Astrocyte of the hippocampus (primary cell): ENCODE measurements around the gene GGT5.
"Not testable (repeated sequence)": the region's sequence is repeated elsewhere in the genome, so short reads cannot be mapped to it uniquely, and the experiment has no call there.

ENCODE experiments used
- DNase-seq: peaks from one replicate; pipeline ENCODE4 v3.0.0; 2011; ENCODE audit warnings: low read depth, low spot score

Gene GGT5, protein sequence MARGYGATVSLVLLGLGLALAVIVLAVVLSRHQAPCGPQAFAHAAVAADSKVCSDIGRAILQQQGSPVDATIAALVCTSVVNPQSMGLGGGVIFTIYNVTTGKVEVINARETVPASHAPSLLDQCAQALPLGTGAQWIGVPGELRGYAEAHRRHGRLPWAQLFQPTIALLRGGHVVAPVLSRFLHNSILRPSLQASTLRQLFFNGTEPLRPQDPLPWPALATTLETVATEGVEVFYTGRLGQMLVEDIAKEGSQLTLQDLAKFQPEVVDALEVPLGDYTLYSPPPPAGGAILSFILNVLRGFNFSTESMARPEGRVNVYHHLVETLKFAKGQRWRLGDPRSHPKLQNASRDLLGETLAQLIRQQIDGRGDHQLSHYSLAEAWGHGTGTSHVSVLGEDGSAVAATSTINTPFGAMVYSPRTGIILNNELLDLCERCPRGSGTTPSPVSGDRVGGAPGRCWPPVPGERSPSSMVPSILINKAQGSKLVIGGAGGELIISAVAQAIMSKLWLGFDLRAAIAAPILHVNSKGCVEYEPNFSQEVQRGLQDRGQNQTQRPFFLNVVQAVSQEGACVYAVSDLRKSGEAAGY

DNA sequence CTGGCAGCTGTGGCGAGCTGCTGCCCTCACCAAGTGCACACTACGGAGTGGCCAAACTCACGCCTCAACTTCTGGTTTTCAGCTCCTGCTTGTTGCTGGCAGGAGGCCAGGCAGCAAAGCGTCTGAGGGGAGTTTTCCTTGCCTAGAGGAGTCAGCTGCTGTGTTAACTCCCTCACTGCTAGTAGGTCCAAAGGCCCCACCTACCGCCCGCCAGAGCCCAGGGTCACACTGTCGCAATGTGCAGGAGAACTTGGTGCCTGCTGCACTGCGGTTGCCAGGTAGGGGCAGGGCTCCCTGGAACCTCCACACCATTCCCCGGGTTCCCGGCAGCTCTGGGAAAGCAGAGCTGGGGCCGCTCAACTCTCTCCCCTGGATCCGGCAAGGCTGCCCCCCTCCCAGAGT is at the start of gene GGT5:
Gene GGT5, minus strand, starts transcription at position 53 of the 402 bp plus-strand sequence. CDS start 357 bp downstream, outside the sequence.
- DNase-seq = not testable (repeated sequence)

DNA sequence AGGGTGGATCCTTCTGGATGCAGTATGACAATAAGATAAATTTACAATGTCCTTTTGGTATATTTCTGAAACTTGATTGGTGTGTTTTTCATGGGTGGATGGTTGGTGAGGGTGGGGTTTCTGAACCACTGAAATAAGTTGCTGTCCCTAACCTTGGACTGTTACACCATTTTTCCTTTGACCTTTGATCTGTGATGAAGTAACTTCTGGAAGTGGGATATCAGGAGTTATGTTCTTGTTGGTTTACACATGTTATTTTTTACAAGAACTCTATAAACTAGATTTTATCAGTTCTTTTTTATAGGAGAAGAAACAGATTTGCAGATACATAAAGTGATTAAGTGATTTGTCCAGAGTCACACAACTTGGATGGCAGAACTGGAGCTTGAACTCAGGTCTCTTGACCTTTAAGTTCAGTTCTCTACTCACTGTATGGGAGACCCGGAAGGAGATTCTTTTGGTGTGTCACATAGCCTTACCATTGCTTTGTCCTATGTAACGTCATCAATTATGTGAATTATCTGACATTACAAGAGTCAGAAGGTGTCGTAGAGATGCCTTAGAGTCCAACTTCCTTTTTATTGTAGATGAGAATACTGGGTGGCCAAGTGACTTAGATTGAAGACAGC is 47.4 kb upstream of the GGT5 start:
- not testable (repeated sequence) for DNase-seq

DNA sequence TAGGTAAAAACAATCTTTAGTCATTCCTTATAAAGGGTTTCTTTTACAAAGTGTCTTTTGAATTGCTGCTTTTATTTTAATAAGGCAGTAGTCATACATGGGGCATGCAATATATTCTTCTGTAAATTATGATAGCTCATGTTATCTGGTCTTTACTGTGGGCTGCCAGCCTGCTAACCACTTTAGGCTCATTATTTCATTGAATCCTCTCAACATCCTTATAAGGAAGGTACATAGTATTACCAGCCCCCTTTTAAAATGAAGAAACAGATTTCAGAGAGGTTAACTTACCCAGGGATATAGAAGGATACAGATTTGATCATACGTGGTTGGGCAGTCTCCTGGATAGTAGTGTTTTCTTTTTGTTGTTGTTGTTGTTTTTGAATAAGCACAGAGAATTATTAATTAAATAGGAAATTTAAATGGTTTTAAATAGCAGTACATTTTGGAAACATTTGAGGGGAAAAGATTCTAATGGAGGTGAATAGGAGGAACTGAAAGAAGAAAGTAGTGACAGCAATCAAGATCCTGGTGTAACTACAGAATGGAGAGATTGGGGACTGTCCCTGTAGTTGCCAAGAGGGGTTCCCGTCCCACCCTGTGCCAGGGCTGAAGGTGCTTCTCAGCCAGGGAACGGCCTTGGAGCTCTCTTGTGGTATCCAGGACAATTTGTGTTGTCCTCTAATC is 46.8 kb upstream of the GGT5 start:
- no peak for DNase-seq

DNA sequence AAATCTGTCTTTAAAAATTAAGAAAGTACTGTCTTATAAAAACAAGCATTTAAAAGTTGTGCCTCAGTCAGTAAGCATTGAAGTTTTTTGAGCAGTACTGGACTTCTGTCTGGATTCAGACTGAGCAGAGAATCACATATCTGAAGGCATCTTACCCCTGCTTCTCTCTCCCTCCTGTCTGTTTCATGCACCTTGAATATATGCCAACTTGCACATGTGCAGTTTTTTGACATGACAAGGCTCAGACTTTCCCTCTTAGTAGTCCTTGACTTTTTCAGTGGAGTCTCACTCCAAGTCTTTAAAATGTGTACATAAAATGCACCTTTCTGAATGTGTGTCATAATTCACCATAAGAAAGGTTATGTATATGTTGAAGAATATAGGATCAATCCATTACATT is 45.6 kb upstream of the GGT5 start:
- peak; percentile 17 for DNase-seq

DNA sequence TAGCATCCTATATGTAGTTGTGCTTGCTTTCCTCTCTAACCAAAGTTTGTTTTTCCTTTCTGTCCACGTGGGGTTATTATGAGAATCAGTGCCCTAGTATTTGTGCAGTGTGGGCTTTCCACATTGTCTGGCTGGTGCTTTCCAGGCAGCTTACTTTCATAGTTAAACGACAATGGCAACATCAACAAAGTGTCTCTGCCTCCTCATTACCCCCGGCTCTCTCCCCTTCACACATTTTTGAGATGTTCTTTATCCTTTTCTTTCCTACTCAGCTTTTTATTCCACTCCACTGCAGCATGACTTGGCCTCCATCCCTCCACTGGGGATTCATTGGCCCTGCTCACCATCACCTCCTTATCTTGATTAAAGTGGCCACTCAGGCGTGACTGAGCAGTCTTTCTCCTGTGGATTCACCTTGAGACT is 44.9 kb upstream of the GGT5 start:
- peak; percentile 64 for DNase-seq

DNA sequence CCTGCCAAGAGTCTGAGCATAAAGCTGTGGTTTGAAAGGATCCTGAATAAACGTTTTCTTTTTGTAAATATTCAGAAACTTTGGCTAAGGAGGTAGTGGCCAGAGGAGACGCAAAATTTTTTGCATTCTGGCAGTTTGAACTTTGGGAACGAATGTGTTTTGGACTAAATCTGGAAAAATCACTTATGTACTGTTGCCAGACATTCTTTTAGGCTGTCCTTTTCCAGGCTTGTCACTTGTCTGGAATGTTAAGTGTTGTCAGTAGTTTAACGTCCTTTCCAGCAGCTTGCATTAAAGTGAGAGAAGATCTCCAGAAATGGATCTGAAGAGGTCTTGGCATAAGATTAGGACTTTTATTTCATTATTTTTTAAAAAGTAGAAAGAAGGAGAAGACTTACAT is 44.2 kb upstream of the GGT5 start:
- peak; percentile 85 for DNase-seq

DNA sequence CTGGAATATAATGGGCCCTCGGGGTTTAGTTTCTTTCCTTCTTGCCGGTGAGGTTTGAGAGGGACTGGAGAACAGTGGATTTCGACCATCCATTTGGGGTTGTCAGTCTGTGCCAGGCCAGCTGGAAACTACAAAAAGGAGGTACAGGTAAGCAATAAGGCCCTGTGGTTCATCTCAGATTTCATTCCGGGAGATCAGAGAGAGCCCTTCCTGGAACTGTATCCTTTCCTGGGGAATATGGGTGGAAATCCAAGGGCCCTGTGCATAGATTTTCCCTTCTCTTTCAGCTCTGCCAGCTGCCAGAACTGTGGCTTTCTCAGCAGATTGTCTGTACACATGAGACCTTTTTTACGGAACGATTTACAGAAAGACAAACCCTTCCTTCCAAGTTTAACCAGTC is 42.9 kb upstream of the GGT5 start:
- not testable (repeated sequence) for DNase-seq

DNA sequence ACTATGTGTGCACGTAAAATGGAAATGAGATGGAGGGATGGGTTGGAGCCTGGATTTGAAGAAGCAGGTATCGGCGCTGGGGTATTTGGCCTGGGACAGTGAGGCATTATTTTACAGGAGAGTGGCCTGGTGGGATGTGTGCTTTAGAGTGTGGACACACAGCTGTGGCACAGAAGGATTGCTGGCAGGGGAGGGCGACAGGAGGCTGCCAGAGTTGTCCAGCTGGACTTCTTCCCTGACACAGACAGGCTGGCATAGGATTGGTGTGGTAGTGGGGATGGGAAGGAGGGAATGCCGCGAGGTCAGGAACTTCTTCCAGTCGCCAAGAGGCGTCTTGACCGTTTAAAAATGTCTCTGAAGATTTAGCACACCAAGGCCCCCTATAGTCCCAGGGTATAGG is 42.3 kb upstream of the GGT5 start:
- DNase-seq = not testable (repeated sequence)

DNA sequence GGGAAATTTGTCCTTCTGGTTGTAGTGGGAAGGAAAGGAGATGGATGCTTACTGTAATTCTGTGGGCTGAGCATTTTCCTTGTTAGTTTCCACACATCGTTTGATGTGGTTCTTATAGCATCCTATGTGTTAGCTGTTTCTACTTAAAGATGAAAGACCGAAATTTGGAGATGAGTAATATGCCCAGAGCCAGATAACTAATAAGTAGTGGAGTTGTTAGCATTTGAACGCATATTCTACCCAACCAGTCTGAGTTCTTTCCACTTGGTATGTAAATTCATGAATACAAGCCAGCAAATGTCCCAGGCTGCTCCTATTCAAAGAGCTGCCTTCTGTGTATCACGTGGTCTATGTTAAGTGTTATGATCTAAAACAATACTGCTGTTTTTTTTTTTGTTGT is 40.4 kb upstream of the GGT5 start:
- DNase-seq = peak; percentile 27

DNA sequence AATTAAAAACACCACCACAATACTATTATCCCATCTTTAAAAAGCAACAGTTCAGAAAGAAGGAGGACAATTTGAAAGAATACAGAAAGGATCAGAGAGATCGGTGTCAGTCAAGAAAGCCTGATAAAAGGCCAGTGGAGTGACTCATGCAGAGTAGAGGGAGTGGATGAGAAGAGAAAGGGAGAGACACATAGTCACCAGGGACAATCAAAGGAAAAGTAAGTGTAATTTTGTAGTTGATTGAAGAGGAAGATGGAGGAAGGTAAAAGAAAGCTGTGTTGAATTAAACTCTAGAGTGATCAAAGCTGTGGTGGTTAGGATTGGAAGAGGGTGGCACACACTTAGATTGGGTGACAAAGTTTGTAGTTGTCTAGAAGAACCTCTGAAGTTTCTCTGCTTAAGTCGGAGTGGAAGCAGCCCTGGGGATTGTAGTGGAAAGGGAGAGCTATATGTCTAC is 39.9 kb upstream of the GGT5 start:
- peak; percentile 15 for DNase-seq

DNA sequence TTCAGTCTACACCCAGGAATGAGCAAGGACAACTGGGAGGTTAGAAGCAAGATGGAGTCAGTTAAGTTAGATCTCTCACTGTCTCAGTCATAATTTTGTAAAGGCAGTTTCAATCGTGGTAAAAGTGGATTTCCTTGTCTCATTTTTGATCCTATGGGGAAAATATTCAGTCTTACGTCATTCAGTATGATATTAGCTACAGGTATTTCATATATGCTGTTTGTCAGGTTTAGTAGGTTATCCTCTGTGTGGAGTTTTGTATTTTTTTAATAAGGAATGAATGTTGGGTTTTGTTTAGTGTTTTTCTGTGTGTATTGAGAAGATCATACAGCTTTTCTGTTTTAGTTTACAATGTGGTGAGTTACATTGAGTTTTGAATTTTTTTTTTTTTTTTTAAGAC is 37.5 kb upstream of the GGT5 start:
- no peak for DNase-seq

DNA sequence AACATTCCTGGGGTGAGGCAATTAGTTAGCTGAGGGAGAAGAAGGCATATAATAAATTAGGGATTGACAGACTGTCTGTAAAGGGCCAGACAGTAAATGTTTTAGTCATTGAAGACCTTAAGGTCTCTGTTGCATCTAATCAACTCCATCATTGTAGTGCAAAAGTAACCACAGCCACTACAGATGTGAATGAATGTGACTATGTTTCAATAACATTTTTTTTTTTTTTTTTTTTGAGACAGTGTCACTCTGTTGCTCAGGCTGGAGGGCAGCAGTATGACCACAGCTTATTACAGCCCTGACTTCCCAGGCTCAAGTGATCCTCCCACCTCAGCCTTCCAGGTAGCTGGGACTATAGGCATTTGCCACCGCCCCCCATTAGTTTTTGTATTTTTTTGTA is 35.5 kb upstream of the GGT5 start:
- DNase-seq = not testable (repeated sequence)

DNA sequence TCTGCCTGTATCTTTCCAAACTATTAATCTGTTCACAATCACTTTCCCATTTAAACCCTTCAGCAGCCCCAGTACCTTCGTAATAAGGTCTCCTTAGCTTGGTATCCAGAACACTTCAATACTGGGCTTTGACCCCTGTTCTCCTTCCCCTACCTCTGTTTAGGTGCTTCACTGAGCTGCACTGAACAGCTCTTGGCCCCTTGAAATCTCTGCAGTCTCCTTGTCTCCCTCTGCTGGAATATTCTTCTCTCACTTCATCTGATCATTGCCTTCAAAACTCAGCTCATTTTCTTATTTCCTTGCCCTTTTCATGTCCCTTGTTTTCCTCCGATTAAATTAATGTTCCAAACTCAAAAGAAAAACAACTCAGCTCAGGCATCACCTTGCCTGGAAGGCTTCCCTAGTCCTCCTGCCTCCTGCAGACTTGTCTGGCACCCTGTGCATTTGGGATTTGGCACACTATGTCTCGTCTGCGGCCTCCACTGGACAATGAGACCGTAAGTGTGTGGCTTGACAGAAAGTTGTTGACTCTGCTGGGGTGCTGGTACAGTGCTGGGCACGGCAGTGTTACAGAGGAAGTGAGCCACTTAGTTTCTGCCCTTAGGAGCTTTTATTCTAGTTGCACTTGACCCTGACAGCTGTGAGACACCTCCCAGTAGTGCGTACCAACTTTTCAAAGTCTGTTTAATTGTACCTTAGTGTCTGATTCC is 30.0 kb upstream of the GGT5 start:
- peak; percentile 32 for DNase-seq

DNA sequence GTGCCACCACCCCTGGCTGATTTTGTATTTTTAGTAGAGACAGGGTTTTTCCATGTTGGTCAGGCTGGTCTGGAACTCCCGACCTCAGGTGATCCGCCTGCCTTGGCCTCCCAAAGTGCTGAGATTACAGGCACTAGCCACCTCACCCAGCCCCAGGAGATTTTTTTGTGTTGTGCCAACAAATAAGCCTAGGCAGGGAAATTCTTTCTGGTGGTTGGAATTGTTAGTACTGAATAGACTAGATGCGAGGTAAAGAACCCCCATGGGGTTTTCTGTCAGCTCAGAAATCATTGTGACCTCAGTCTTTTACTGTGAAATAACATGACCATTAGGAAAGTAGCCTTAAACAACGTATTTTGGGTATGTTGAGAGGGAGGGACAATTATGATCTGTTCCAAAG is 29.0 kb upstream of the GGT5 start:
- DNase-seq = peak; percentile 25

DNA sequence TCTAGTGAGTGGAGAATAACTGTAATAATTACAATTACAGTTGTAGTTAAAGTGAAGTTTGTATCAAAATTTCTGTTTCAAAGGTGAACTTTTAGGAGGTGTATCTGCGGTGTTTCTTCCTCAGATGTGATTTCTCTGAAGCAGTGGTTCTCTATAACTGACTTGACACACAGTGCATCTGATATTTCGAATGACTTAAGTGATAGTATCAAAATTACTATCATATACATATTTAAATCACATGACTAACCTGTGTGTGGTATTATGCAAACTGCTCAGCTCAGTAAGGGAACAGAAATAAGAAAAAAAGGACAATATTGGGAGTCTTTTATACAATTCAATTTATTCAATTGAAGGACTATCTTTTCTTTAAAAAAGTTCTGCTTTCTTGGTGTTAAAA is 28.1 kb upstream of the GGT5 start:
- not testable (repeated sequence) for DNase-seq

DNA sequence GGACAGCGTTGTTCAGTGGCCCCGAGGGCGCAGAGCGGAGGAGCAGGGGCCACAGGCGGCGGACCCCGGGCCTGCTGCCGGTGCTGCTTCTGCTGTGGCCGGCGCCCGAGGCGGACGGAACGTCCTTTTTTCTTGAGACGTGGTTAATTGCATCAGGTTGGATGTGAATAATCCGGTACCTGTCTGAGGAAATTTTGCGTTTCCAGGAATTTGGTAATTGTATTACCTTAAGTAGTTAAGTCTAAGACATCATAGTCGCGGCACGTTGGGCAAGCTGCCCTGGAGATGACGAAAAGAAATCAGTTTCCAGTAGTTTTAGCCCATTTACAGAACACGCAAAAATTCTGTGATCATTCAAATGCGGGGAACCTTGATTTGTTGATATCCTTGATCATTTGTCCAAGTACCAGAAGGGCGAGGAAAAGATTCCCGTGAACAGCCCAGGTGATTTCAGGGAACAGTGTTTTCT is 26.5 kb upstream of the GGT5 start:
- no peak for DNase-seq

DNA sequence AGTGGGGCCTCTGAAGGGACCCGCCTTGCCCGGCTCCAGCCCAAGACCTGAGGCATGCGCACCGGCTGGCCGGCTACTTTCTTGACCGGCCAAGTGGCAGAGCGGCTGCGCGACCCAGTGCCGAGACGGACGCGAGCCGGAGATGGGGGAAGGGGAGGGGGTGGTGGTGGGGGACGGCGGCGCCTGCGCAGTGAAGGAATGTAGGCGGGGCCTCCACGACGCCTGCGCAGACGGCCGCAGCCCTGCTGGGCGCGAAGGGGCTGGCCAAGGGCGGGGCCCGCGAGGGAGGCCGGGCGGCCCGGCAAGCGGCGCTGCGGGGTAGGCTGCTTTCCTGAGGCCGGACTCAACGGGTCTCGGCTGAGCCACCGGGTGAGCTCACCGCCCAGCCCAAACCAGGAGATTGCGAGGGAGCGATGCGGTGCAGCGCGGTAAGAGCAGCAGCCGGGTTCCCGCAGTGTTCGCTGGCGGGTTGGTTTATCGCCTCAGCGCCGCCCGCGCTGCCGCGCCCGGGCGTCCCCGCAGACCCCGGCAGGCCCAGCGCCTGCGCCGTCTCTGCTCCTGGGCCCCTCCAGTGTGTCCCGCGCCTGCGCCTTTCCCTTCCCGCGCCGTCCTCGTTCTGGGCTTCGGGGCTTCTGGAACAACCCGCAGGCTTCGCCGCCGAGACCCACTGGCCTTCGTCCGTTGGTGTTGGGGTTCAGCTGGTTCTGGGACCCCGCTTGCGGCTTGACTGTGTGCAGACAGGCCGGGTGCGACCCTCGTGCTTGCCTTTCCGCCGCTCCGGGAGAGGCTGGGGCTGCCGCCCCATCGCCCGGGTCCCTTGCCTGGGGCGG is 25.9 kb upstream of the GGT5 start, which contains the start of gene SPECC1L:
Gene SPECC1L, plus strand, starts transcription at position 276 of the 830 bp plus-strand sequence. CDS start 31,401 bp downstream, outside the sequence.
- peak; percentile 98 for DNase-seq

DNA sequence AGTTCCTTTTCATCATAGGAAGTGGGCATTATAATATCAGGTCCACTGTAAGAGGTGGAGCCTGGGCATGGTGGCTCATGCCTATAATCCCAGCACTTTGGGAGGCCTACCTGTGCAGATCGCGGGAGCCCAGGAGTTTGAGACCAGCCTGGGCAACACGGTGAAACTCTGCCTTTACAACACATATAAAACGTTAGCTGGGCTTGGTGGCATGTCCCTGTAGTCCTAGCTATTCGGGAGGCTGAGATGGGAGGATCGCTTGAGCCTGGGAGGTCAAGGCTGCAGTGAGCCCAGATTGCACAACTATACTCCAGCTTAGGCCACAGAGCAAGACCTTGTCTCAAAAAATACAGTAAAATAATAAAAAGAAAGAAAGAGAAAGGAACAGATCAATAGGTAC is 21.6 kb upstream of the GGT5 start:
- not testable (repeated sequence) for DNase-seq

DNA sequence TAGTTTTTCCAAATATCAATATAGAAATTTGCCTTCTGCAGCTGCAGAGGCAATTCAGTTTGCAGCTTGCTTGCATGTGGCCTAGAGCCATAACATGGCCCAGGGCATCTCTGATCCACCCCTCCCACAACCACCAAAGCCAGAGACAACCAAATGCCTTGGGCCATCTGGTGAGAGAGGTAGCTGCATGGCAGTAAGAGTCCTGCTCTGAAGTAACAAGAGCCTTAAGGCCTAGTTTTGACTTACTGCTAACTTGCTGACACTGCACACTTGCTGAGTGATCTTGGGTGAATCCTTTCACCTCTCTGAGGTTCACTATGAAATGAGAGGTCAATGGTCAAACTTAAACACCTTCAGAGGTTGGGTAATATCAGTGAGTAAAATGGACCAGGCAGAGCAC is 20.9 kb upstream of the GGT5 start:
- DNase-seq = no peak

DNA sequence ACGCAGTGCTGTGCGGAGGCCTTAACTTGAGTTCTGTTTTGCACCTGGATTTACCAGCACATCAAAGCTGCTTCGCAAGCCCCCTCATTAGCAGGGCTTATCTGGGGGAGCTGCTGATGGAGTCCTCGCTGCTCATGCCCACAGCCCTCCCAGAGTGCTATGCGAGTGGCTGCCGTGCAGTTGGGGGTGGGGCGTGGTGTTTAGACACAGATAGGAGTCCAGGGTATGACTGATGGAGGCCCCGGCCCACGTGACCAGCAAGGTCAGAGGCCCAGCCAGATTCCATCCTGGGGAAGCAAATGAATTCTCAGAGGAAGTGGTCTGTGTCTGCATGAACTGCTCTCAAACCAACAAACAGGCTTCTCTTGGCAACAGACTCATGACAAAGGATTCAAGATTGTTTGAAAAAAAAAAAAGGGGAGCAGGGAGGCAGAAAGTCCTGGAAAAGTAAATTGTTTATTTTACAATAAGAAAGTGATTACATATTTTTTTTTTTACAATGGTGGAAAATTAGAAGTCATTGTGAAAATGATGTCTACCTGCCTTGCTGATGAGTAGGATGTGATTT is 19.5 kb upstream of the GGT5 start:
- DNase-seq = peak; percentile 28
